NT2/D1 (cell line): Measurements from ENCODE around the gene STOML3.

Source experiments
- YY1 ChIP-seq: IDR thresholded peaks from 2 replicates; pipeline ENCODE4 v1.6.1; 2011; ENCODE audit not compliant: insufficient read length, insufficient read depth
- ZNF274 ChIP-seq: IDR thresholded peaks from 2 replicates; pipeline ENCODE4 v1.6.1; 2011; ENCODE audit warnings: mild to moderate bottlenecking, low read depth, low read length

DNA sequence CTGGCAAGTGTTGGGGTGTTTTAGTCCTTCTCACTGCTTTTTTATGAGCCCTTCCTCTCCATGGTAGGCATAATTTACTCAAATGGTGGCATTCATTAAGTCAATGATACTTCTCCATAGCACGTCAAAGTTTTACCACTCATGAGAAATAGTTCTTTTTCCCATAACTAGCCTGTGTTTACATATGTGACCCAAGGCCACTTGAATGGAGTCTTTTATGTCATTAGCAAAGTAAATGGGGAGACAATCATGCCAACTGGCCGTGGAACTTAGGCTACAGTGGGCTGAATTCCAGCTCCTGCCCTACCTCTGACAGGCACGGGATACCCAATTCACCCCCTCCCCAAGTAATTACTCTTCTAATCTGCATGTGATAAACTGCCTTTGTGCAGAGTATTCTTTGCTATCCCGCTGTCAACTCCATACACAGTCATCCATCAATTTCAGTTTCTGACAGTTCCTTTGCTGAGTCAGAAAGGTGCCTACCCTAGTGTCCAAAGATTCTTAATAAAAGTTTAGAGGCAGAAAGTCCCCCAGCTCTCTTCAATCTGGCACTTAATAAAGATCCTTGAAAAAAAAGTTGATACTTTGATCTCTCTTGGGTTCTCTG is 30.3 kb upstream of the STOML3 start:
- no peak for TF ChIP-seq YY1
- no peak for TF ChIP-seq ZNF274
